ENCODE data around the gene ZNF569.
A peak's percentile ranks its signal among the peaks of the same experiment; 100 is the strongest.

Gene ZNF569

DNA sequence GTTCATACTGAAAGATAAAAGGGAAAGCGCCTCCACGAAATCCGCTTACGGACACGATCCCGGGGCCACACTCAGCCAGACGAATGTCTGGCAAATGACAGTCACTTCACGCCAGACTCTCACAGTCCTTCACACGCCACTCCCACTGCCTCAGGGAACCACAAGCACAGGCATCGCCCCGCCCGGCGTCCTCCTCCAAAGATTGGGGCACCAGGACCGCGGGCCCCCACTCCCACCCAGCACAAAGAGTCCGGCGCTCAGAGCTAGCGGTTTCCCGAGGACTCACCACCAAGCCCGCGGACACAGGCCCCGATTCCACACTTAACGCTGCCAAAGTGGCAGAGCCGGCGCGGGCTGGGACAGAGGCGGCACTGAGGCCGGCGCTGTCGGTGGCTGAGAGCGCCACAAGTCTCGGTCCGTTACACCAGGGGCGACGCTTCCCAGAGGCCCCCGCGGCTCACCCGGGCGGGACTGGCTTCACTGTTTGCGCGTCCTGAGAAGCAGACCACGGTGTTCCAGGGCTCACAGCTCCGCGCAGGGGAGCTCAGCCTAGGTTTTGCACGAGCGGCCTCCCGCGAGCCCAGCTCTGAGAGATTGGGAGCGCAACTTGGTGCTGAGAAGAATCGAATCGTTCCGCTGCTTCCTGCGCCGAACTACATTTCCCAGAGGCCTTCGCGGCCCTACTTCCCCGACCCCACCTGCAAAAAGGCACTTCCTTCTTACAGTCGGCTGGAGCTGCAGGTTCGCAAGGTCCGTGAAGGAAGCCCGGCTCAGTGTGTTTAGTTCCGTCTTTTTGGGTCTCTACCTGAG is at the start of gene ZNF569:
TSS of gene ZNF569 (minus strand) at position 647 of the 810 bp plus-strand sequence. CDS start 22,523 bp downstream, outside the sequence.
- in situ Hi-C loops (cut with HindIII; ENCODE audit: low sequenced_read_pairs) = no loop called here
- H3K4me3 ChIP-seq (ENCODE audit: low read depth, low read length) = peak within 1 kb of the TSS; percentile 92
- TF ChIP-seq, protein P1, sequence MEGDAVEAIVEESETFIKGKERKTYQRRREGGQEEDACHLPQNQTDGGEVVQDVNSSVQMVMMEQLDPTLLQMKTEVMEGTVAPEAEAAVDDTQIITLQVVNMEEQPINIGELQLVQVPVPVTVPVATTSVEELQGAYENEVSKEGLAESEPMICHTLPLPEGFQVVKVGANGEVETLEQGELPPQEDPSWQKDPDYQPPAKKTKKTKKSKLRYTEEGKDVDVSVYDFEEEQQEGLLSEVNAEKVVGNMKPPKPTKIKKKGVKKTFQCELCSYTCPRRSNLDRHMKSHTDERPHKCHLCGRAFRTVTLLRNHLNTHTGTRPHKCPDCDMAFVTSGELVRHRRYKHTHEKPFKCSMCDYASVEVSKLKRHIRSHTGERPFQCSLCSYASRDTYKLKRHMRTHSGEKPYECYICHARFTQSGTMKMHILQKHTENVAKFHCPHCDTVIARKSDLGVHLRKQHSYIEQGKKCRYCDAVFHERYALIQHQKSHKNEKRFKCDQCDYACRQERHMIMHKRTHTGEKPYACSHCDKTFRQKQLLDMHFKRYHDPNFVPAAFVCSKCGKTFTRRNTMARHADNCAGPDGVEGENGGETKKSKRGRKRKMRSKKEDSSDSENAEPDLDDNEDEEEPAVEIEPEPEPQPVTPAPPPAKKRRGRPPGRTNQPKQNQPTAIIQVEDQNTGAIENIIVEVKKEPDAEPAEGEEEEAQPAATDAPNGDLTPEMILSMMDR (IDR thresholded peaks at IDR 0.05; ENCODE audit: low read depth, low read length) = no peak
- DNase-seq (ENCODE audit: low read depth, low spot score) = peak; percentile 95

DNA sequence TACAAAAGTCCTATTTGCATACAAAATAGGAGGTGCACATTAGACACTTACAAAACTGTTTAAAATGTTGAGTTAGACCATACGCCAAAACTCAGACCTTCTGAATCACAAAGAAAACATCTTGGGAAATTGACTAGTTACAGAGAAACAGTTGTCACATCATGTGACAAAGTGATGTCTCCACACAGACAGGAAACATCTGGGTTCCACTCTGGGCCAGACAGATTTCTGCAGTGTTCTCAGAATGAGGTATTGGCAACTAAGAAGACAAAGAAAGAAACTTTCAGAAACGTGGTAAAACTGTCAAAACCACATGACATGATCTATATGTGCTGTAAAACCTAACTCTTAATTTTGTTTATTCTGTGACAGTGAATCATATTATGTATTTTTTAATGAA is 46.2 kb upstream of the ZNF569 start:
- TF ChIP-seq, protein P1 (IDR thresholded peaks at IDR 0.05; ENCODE audit: low read depth, low read length) = no peak
- in situ Hi-C loops (cut with HindIII; ENCODE audit: low sequenced_read_pairs) = no loop called here
- H3K4me3 ChIP-seq (ENCODE audit: low read depth, low read length) = no peak overlapping the region
- no peak for DNase-seq (ENCODE audit: low read depth, low spot score)

DNA sequence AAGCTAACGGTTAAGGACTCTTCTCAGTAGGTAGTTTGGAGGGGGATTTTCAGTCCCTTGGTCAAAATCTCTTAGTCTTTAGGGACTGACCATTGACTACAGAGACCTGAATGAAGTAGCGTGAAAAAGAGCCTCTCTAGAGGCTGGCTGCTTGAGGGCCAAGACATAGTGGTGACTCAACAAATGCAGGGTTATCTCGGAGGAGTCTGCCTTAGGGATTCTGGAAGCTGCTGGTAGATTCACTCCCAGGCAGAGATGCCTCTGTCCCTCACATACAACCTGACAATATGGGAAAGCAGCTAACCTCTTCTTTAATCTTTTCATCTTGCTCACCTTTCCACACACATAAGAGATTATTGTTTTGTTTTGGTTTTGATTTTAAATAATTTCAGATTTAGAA is 44.6 kb upstream of the ZNF569 start:
- DNase-seq (ENCODE audit: low read depth, low spot score) = no peak
- TF ChIP-seq, protein P1 (IDR thresholded peaks at IDR 0.05; ENCODE audit: low read depth, low read length) = no peak
- H3K4me3 ChIP-seq (ENCODE audit: low read depth, low read length) = no peak overlapping the region
- in situ Hi-C loops (cut with HindIII; ENCODE audit: low sequenced_read_pairs) = no loop called here

DNA sequence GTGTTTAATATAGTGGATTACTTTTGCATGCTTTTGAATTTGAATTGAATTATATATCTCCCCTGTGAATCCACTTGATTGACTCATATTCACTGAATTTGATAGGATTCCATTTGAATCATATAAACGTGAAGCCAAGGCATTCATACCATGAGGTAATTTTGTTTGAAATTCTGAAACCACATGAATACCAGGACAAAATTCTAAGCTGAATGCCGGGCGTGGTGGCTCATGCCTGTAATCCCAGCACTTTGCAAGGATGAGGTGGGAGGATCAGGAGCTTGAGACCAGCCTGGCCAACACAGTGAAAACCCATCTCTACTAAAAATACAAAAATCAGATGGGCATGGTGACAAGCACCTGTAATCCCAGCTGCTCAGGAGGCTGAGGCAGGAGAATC is 43.9 kb upstream of the ZNF569 start:
- DNase-seq (ENCODE audit: low read depth, low spot score) = no peak
- in situ Hi-C loops (cut with HindIII; ENCODE audit: low sequenced_read_pairs) = no loop called here
- TF ChIP-seq, protein P1 (IDR thresholded peaks at IDR 0.05; ENCODE audit: low read depth, low read length) = no peak
- H3K4me3 ChIP-seq (ENCODE audit: low read depth, low read length) = no peak overlapping the region

DNA sequence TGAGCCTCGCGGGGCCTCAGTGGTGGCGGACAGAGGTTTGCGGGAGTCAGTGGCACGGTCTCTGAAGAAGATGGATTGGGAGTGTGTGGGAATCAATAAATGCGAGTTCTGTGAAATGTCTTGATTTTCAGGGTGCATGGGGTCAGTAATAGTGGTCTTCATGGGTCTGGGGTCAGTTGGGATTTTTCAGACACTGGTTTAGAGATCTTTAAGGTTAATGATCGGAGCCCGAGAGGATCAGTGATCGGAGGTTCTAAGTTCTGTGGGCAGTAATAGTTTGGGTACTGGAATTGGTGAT is 39.9 kb upstream of the ZNF569 start:
- no peak for DNase-seq (ENCODE audit: low read depth, low spot score)

DNA sequence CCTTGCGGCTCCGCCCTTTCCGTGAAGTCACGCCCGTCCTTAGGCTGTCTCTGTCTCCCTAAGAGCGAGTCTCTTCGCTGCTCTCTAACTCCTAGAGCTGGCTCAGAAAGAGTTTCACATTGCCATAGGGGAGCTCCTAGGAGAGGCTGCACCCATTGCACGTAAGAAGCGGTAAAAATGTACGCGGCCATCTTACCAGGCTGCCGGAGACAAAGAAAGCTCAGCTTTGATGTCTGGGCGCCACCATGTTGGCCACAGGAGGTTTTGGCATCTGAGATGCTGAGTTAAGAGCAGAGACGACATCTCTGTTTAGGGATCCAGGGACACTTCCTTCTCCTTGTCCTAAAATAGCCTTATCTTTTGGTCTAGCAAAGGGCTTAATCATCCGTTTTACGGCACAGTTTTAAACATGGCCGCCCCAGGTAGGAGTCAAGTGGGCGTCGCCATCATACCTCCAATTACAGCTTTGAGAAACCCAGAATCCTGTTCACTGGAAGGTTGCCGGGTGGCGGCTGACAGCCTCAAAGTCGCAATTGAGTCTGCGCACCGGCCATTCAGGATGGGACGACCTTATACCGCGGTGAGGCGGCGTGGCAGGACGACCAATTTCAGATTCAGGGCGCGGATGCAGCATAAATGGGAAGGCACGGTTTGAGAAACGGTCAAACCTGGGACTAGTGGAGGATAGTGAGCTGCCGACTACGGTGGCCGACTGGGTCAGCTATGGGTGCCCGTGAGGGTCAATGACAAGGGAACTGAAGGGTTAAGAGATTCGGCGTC is 39.3 kb upstream of the ZNF569 start, which contains the start of gene ZNF793:
TSS of gene ZNF793 (plus strand) at position 553 of the 780 bp plus-strand sequence. CDS start 16,501 bp downstream, outside the sequence.
- peak; percentile 90 for DNase-seq (ENCODE audit: low read depth, low spot score)
- peak within 1 kb of the TSS; percentile 75 for H3K4me3 ChIP-seq (ENCODE audit: low read depth, low read length)
- in situ Hi-C loops (cut with HindIII; ENCODE audit: low sequenced_read_pairs) = no loop called here
- TF ChIP-seq, protein P1 (IDR thresholded peaks at IDR 0.05; ENCODE audit: low read depth, low read length) = no peak

More for the DNA sequence above, 39.9 kb upstream of the ZNF569 start:
- TF ChIP-seq, protein P1 (IDR thresholded peaks at IDR 0.05; ENCODE audit: low read depth, low read length) = no peak
- H3K4me3 ChIP-seq (ENCODE audit: low read depth, low read length) = peak overlapping the region; percentile 75
- in situ Hi-C loops (cut with HindIII; ENCODE audit: low sequenced_read_pairs) = no loop called here

All from astrocyte of the spinal cord (primary cell).